Suppressor macrophage treated with lipopolysaccharide for 1 hour (primary cell): ENCODE measurements around the gene MISFA.
"Not testable (repeated sequence)": the region's sequence is repeated elsewhere in the genome, so short reads cannot be mapped to it uniquely, and the experiment has no call there.

Experiments used
- DNase-seq, 3 donors: peaks; one replicate each; pipeline ENCODE4 v3.0.0-alpha.2; 2020 to 2022

The MISFA gene

GRCh38 chr11:18618342-18619025 is 18.9 kb downstream of the MISFA start:
- no peak for DNase-seq

DNA sequence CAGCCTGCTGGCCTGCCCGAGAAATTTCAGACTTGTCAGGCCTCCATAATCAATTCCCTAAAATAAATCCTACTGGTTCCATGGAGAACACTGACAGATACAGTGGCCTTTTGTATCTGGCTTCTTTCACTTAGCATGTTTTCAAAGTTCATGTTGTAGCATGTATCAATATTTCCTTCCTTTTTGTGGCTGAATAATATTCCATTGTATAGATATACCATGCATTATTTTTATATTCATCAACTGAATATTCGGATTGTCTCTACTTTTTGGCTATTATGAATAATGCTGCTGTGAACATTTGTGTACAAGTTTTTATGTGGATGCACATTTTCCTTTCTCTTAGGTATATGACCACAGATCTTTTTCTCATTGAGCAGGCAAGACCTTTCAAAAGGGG is 24.1 kb downstream of the MISFA start:
- DNase-seq: no peak

- DNase-seq: no peak
Measured at GRCh38 chr11:18624161-18624560, 24.6 kb downstream of the MISFA start.

GRCh38 chr11:18632841-18633240 is 33.3 kb downstream of the MISFA start:
- no peak for DNase-seq

DNA sequence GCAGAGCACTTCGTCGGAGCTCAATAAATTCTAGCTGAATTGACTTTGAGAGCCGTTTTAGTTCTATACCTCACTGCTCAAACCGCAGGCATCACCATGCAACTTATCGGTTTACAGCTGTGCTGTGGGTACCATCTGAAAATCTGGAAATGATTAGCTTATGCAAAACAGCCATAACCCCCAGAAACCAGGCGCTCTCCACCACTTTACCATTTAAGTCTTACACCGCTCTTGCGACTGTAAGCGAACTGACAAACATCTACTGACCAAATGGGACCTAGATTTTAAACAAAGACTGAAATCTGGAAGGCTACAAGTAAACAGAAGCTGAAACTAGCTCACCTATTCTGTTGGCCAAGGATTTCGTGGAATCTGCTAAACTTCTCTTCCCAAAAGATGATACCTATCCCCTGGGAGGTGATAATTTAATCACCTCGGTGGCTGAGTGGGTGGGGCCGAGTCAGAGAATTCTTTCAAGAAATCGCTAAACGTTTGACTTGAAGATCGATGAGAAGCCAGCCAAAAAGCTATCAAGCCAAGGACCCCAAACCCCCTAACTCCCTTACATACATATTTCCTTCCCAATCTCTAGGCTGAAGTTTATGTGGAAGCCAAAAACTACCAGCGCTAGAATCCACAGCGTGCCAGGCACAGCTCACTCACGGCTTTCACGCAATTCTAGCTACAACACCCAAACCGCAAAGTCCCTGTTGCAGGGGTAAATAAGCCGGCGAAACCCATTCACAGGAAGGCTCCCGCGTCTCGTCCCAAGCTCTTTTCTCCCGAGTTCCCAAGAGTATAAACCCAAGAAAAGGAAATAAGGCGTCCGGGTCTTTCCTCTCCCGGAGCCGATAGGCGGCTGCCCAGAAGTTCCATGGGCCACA is 33.9 kb downstream of the MISFA start:
- no peak for DNase-seq

GRCh38 chr11:18634140-18635032 is 34.8 kb downstream of the MISFA start, which contains the start of gene SPTY2D1:
TSS of gene SPTY2D1 (minus strand) at chr11:18634342. CDS start at chr11:18634257, 85 bp downstream.
- DNase-seq: peak; percentile 99 to 100 (median 100)

- DNase-seq: no peak
Measured at GRCh38 chr11:18641677-18642076, 42.1 kb downstream of the MISFA start.

DNA sequence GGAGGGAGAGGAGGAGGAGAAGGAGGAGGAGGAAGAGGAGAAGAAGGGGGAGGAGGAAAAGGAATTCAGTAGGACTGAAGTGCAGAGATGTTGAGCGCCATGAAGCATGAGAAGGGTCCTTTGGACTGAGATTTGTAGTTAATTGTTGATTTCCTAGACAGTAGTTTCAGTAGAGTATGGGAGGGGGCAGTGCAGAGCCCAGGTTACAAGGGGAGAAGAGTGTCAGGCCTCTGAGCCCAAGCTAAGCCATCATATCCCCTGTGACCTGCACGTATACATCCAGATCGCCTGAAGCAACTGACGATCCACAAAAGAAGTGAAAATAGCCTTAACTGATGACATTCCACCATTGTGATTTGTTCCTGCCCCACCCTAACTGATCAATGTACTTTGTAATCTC is 43.4 kb downstream of the MISFA start:
- DNase-seq: not testable (repeated sequence)

- DNase-seq: no peak
Measured at GRCh38 chr11:18650353-18650752, 50.8 kb downstream of the MISFA start.

DNA sequence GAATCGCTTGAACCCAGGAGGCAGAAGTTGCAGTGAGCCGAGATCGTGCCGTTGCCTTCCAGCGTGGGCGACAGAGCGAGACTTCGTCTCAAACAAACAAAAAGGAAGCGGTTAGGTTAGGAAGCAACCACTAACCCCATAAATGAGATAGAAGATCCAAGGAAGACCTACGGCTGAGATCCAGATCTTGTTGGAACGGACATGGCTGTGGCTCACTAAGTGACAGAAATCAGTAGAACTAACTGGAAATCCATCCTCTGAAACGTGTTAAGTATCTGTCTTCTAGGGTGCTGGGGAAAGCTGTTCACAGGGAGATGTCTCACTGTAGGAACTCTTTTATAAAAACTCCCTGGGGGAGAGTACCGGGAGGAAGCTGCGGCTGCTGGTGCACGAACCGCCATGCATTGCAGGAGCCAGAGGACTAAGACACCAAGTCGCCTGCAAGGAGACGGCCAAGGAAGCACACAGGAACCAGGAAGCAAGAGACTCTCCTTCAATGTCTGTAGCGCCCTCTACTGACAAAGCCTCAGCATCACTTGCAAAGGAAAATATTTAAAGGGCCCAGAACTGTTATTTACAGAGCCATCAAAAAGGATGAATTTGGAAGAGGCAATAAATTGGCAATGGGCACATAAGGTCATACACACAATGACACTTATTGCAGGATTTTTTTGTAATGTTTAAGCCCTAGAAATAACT is 51.4 kb downstream of the MISFA start:
- peak; percentile 72 to 83 (median 80) for DNase-seq
